ENCODE measurements around the gene ZFP30.

- TF ChIP-seq EZH2 (IDR thresholded peaks at IDR 0.05) (no peak), POLR2AphosphoS5 (IDR thresholded peaks at IDR 0.05; ENCODE audit: borderline replicate concordance, low read depth, low read length) (no peak)
These were observed 83.1 kb downstream of the ZFP30 start for GRCh38 chr19:37572203-37572602.
